ENCODE measurements around the gene AFG3L2.

- TF ChIP-seq CTCF (IDR thresholded peaks at IDR 0.05; ENCODE audit: low read length) (no peak), EZH2 (IDR thresholded peaks at IDR 0.05; ENCODE audit: borderline replicate concordance, low read length) (no peak)
Observed at GRCh38 chr18:12388442-12388841, 11.4 kb upstream of the AFG3L2 start.

Measured in OCI-LY1 (cell line).